GM21526 (cell line): Measurements from ENCODE around the gene PPP6R3.

Source experiments
- ATAC-seq: cut with Tn5 transposase; IDR thresholded peaks from one replicate; pipeline ENCODE4 v1.9.1; 2021; ENCODE audit warnings: moderate library complexity; ENCODE audit not compliant: unreplicated experiment, low FRiP score

The PPP6R3 gene

DNA sequence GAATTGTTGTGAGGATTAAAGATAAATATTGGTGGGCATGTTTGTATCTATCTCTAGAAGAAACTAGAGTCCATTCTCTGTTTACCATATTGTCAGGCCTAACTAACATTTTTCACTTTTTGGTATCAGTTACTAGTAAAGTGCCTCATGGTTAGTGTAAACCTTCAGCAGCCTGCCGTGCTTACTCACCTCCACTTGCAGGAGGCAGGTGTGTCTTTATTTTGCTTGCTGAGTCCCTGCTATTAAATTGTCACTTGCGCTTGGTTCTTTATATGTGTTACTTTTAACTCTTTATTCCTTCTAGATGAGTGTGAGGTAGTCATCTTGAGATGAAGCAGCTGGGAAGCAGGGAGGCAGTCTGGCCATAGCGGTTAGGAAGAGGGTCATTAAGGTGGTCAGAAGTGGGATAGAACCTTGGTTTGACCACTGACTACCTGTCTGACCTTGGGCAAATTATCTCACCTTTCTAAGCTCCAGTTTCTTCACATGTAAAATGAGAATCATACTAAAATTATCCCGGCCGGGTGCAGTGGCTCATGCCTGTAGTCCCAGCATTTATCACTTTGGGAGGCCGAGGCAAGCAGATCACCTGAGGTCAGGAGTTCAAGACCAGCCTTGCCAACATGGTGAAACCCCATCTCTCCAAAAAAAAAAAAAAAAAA is 21.2 kb downstream of the PPP6R3 start:
- ATAC-seq: no peak

DNA sequence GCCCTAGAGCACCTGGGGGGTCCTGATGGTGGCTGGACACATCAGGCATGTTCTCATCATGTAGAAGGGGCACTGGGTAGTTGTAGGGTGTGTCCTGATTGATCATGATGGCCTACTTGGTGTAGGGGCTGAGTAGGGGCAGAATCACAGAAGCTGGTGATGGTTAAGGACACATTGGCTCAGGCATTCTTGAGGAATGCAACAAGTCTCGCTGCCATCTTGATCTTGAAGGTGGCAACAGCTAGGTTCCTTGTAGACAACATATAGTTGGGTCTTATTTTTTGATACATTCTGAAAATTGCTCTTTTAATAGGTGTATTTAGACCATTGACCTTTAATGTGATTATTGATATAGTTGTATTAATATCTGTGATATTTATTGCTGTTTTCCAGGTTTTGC is 28.1 kb downstream of the PPP6R3 start:
- no peak for ATAC-seq

DNA sequence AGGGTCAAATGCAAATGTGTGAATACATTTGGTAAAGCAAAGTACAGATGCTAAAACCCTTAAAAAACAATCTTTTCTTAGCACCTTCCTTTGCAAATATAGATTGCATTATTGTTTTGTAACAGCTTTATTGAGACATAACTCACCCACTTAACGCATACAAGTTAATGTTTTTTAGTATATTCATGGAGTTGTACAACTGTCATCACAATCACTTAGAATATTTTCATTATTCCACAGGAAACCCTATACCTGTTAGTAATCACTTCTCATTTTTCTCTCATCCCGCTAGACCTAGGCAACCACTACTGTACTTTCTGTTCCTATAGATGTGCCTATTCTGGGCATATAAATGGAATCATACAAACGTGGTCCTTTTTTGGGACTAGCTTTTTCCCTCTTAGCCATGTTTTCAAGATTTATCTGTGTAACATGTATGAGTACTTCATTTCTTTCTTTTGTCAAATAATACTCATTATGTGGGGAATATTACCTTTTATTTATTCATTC is 34.7 kb downstream of the PPP6R3 start:
- no peak for ATAC-seq

DNA sequence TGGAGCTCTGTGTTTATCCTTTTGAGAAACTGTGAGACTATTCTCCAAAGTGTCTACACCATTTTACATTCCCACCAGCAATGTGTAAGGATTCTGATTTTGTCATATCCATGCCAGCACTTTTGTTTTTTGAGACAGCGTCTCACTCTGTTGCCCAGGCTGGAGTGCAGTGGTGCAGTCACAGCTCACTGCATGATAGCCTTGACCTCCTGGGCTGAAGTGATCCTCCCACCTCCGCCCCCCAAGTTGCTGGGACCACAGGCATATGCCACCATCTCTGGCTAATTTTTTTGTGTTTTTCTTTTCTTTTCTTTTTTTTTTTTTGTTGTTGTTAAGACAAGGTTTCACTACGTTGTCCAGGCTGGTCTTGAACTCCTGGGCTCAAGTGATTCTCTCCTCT is 35.3 kb downstream of the PPP6R3 start:
- no peak for ATAC-seq

DNA sequence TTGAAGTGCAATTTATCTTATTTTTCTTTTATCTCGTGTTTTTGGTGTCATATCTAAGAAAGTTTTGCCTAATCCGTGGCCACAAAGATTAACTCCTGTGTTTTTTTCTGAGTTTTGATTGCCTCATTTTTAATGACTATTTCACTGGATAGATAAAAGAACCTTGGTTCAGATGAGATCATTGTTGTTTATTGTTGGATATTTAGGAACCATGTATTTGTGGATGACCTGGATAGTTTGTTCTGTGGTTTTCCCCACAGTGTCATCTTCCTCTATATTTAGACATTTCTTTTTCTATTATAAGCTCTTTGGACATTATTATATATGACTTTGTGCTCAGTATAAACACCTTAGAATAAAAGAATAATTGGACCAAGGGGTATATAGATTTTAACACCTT is 37.2 kb downstream of the PPP6R3 start:
- ATAC-seq: no peak

DNA sequence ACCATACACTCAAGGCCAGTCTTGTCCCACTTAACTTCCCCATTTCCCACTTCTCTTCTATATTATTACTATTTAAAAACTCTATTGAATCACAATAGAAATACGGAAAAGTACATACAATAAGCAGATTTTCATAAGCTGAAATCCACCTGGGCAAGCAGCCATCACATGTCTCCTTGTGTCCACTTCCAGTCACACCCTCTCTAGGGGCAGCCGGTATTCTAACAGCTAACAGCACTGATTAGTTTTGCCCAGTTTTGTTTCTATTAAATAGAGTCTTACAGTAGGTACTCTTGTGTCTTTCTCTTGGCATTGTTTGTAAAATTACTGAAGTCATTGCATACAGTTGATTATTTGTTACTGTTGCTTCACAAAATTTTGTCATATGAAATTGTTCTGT is 37.8 kb downstream of the PPP6R3 start:
- ATAC-seq: no peak

DNA sequence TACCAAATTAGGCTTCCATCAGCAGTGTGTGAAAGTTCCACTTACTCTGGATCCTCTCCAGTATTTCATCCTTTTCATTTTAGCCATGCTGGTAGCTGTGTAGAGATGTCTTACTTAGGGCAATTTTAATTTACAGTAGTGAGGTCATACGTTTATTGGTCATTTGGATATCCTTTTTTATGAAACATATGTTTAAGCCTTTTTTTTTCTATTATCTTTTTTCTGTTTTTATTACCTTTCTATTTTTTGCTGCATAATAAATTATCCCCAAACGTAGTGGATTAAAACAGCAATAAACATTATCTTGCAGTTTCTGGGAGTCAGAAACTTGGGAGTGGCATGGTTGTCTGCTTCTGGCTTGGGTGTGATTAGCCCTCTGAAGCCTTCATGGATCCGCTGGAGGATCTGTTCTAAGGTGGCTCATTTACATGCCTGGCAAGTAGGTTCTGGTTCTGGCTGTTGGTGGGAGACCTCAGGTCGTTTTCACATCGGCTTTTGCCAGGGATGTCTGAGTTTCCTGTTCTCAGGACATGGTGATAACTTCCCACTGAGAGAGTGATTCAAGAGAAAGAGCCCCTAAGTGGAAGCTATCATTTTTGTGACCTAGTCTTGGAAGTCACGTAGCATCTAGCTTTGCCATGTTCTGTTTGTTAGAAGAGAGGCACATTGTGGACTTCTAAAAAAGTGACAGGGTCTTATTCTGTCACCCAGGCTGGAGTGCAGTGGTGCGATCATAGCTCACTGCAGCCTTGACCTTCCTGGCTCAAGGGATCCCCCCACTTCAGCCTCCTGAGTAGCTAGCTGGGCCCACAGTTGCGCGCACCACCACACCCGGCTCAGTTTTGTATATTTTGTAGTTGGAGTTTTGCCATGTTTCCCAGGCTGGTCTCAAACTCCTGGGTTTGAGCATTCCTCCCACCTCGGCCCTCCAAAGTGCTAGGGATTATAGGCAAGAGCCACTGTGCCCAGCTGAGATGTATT is 38.6 kb downstream of the PPP6R3 start:
- no peak for ATAC-seq

DNA sequence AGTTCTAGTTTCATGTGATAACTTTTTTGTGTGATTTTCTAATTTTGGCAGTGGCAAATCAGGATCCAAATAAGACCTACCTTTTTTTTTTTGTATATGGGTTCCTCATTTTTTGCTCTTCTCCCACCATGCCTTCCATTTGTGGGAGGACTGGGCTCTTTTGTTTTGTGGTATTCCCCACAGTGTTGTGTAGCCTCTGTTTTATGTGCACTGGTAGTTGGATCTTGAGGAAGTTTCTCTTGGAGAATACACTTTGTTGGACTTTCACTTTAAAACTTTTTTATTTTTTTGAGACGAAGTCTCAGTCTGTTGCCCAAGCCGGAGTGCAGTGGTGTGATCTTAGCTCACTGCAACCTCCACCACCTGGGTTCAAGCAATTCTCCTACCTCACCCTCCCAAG is 39.7 kb downstream of the PPP6R3 start:
- ATAC-seq: no peak

DNA sequence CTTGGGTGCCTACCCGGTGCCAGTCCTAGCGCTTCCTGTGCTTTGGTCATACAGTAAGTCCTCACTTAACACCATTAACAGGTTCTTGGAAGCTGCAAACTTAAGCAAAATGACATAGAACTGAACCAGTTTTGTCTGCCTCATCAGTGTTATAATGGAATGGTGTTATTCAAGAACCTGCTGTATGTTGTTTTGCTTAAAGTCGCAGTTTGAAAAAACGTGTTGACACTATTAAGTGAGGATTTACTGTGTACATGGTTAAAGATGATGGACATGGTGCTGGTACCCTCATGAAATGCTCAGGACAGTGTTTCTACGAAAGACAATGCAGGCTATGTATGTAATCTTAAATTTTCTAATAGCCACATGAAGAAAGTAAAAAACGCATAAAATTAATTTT is 41.3 kb downstream of the PPP6R3 start:
- ATAC-seq: no peak

DNA sequence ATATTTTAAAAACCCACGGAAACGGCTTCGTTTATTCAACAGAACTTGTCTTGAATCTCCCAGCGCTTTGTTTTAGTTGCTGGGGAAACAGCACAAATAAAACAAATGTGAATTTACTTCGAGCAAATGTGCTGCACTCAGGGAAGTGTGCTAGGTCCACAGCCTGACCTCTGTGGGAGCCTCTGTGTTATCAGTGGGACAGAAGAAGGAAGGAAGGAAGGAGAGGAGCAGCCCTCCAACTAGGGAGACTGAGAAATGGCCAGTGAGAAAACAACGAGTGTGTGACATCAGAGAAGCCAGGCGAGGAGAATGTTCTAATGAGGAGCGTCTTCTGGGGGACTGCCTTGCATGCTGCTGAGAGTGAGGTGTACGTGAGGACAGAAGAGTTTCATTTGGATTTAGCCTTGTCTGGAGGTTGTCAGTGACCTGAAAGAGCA is 42.7 kb downstream of the PPP6R3 start:
- ATAC-seq: no peak

DNA sequence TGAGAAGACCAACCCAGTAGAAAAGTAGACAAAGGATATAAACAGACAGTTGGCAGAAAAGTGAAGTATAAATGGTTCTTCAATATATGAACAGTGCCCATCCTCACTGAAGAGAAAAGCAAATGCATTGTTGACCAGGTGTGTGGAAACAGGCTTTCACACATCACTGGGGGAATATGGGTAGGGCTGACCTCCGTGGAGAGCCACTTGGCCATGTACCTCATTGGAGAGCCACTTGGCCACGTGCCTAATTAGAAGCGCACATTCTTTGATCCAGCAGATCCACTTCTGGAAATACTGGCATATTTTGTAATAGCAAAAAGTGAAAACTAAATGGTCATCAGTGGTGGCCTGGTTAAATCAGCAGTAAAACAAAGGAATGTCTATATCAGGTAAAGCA is 43.2 kb downstream of the PPP6R3 start:
- ATAC-seq: no peak

DNA sequence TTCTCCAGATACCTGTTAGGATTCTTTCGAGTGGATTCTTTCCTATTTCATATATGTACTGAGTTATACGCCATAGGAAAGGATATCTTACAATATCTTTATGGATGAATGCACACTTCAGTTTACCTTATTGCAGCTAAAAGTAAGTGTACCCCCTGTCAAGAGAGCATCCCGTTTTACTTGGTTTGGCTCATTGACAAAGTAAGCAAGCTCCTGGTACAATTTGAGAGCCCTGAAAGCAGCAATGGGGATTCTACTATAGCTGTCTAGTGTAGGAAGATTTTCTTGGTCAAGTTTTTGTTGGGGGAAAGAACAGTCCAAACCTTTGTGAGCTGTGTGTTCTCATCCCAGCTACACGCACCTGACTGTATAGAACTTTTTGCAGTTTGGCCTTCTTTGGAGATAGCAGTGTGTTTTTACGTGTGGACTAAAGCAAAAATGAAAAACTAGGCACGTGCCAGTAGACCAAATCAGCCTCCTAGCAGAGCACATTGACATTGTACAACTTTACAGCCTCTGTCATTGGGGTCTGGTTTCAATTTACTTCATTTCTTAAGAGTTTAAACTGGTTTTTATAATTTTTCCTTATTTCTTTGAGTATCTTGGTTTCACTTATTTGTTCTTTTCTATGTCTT is 44.0 kb downstream of the PPP6R3 start:
- no peak for ATAC-seq

DNA sequence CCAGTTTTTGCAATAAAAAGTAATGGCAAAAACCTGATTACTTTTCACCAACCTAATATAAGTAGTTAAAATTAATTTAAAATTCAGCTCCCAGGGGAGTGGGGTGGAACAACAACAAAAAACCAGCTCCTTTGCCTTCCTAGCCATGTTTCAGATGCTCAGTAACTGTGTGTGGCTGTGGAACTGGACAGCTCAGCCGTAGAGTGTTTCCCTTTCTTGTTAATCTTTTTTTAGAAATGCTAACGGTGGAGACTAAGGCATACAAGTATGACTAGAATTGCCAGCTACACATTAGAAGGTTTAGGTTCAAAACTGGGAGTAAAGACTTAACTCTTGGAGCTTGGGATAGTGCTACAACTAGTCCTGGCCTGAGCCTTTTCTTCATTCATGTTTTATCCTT is 45.0 kb downstream of the PPP6R3 start:
- no peak for ATAC-seq

DNA sequence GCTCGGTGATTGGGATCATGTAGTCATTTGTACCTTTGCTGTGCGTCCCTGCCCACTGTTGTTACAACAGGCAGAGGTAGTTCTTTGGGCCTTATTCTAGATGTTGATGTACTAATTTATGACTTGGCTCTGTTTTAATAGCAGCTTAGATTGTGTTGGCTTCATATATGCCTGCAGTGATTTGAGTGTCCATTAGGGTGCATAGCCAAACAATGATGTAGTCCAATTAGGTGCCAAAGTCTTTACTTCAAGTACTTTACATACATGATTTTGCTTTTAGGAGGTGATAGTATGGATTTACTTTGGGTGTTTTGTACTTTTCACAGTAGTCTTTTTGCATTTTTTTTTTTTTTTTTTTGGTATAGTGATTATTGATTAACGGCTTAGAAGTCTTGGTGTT is 46.4 kb downstream of the PPP6R3 start:
- ATAC-seq: no peak

DNA sequence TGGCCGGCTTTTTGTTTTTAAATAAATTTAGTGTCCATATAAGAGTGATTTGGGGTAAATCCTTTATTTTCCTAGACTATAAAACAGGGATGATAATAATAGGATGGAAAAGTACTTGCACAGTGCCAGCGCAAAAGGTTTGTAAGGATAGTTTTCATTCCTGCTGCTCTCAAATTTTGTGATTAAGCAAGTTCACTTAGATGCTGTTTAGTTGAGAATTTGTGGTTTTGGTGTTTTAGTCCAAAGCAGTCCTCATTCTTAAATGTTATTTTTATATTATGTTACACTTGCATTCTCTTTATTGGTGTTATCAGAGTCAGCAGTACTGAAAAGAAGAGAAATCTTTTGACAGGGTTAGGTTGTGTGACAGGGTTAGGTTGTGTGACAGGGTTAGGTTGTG is 47.9 kb downstream of the PPP6R3 start:
- no peak for ATAC-seq

DNA sequence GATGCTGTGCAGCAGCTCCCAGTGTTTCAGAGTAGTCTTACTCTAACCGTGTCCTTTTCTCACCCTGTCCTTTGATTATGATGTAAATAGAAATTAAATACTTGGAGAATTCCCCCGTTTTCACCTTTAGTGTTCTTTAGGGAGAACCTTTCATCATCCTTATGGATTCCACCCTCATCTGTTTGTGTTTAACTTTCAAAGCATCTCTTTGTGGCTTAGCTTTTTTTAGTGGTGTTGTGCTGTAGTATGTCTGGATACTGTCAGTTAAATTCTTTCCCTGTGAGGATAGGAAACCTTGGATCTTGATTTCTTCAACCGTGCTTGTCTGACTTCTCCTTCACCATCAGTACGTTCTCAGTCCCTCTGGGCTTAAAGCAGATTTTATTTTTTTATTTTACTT is 48.5 kb downstream of the PPP6R3 start:
- ATAC-seq: no peak

DNA sequence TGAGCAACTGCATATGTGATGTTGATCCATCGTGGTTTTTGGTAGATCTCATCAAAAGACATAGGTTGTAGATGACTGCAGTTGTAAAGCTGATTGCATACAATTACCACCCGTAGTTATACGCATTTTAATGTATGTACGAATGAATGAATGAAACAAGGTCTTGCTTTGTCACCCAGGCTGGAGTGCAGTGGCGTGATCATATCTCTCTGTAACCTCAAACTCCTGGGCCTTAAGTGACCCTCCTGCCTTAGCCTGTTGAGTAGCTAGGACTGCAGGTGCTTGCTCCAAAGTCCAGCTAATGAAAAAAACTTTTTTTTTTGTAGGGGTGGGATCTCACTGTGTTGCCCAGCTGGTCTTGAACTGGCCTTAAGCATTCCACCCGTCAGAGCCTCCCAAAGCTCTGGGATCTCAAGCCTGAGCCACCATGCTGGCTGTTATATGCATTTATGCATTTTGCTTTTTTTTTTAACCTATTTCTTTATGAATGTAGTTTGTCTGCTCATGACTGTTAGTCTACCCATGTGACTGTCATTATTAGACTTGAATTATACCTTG is 53.5 kb downstream of the PPP6R3 start:
- ATAC-seq: no peak

DNA sequence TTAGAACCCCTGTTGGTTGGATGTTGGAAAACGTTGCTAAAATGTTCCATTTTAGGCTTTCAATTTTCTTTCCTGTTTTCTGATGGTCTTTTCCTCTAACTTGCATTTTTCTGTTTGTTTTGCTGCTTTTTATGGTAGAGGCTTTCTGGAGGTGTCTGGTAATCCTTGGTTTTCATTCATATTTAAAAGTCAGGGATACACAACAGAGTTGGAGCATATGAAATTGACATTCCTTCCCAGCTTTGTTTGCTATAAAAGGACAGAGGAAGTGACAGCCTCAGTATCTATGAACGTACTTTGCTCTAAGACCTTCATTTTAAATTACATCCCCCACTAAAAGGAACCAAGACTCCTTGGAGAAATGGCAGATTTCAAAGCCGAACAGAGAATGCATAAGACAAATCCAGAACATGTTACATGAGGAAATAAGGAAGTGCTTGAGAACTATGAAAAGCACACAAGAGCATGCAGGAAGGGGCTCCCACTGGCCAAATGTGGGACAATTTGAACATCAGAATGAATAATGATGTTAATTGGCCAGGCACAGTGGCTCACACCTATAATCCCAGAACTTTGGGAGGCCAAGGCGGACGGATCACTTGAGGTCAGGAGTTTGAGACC is 56.7 kb downstream of the PPP6R3 start:
- no peak for ATAC-seq

DNA sequence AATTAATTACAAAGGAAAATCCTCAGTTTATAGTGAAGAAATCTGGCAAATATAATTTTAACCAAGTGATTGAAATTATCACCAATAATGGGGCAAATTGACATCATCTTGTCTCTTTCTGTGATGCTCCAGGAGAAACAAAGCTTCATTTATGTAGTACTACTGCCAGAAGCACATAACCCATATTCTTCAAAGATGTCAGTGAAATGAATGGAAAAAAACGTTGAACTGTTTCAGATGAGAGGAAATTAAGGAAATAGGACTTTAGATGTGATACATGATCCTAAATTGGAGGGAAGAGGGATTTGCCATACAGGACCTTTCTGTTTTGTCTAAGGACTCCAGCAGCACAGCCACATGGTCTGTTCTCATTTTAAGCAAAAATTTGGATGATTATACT is 57.6 kb downstream of the PPP6R3 start:
- no peak for ATAC-seq

DNA sequence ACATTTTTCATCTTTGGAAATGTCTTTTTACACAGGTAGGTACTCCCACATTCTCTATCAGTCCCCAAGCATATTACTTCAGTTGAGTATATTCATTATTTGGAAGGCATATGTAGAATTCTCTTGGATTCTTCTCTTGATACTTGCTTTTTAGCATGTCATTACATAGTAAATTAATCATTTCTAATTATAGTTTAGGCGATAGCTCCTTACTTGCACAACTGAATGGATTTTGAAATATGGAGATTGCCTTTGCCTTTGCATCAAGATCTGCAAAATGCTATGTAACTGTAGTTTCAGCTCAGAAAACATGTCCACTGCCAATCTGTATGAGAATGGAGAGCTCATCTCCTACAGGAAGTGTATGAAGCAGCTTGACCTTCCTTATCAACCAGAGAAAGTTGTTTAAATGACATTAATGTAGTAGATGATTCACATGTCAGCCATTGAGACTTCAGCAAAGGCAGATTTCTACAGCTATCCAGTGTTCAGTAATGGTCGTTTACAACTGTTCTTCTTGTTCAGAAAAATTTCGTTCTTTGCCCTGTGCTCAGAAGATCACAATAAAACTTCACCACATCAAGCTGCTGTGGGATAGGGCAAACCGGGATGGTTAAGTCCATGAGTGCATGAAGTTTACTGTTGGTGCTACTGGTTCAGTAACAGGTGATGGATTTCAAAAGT is 61.6 kb downstream of the PPP6R3 start:
- ATAC-seq: no peak
